GM15510 (cell line): Measurements from ENCODE around the gene MYH7B.

Experiments used
- POLR2A ChIP-seq: IDR thresholded peaks from 3 replicates; pipeline ENCODE4 v1.6.1; 2011; ENCODE audit warnings: borderline replicate concordance; ENCODE audit not compliant: insufficient read length; ENCODE audit errors: extremely low read depth

Gene MYH7B

GRCh38 chr20:35000311-35000921 lies 44.7 kb downstream of the MYH7B start:
- no peak for TF ChIP-seq POLR2A

GRCh38 chr20:35000922-35001595 lies 45.4 kb downstream of the MYH7B start:
- no peak for TF ChIP-seq POLR2A

- no peak for TF ChIP-seq POLR2A
Measured at GRCh38 chr20:35001596-35002362, 46.1 kb downstream of the MYH7B start.

GRCh38 chr20:35002426-35003210 lies 47.0 kb downstream of the MYH7B start:
- no peak for TF ChIP-seq POLR2A

GRCh38 chr20:35003211-35004031 lies 47.8 kb downstream of the MYH7B start:
- TF ChIP-seq POLR2A: no peak

- TF ChIP-seq POLR2A: no peak
Measured at GRCh38 chr20:35004051-35004725, 48.5 kb downstream of the MYH7B start.

GRCh38 chr20:35004749-35005462 lies 49.2 kb downstream of the MYH7B start:
- no peak for TF ChIP-seq POLR2A
